Left renal pelvis (tissue), 4 donors: ENCODE data around the gene RNF112. TPM values are rescaled to one million over a fixed set of nuclear protein-coding genes. Genes with fewer than 3 reads are reported as not detected.
"Not testable (repeated sequence)": the region's sequence is repeated elsewhere in the genome, so short reads cannot be mapped to it uniquely, and the experiment has no call there.

ENCODE experiments used
- DNase-seq, 4 donors: peaks; one replicate each; pipeline ENCODE4 v3.0.0-alpha.2; 2013; ENCODE audit warnings: low read depth in 4 of 4, low spot score in 3 of 4
- polyA plus RNA-seq, 4 donors: library from polyadenylated mRNA; unstranded; fragments of 120-200 nt; gene quantifications; one replicate each; pipeline ENCODE4 v1.2.1, GENCODE V29; 2013; ENCODE audit not compliant: insufficient read length in 4 of 4

RNF112 gene
- polyA plus RNA-seq, 4 donors, result 0.68 to 1.4 (median 0.76) TPM

GRCh38 chr17:19412510-19412909, 1.5 kb downstream of the RNF112 start:
- DNase-seq, result no peak

- no peak for DNase-seq
Observed at GRCh38 chr17:19412984-19413383, 2.0 kb downstream of the RNF112 start.

GRCh38 chr17:19413761-19414160, 2.7 kb downstream of the RNF112 start:
- no peak for DNase-seq

- no peak for DNase-seq
Observed at GRCh38 chr17:19414396-19415280, 3.6 kb downstream of the RNF112 start.

GRCh38 chr17:19415311-19415710, 4.3 kb downstream of the RNF112 start:
- no peak for DNase-seq

GRCh38 chr17:19415806-19416775, 5.1 kb downstream of the RNF112 start:
- no peak for DNase-seq

- no peak for DNase-seq
Observed at GRCh38 chr17:19417611-19418010, 6.6 kb downstream of the RNF112 start.

- DNase-seq, result no peak
Observed at GRCh38 chr17:19418251-19418992, 7.4 kb downstream of the RNF112 start.

GRCh38 chr17:19421219-19421618, 10.2 kb downstream of the RNF112 start:
- no peak for DNase-seq

- no peak for DNase-seq
Observed at GRCh38 chr17:19421926-19422325, 10.9 kb downstream of the RNF112 start.

- DNase-seq, result no peak
Observed at GRCh38 chr17:19424934-19425868, 14.2 kb downstream of the RNF112 start.

GRCh38 chr17:19426631-19427030, 15.6 kb downstream of the RNF112 start:
- no peak for DNase-seq

GRCh38 chr17:19431691-19432090, 20.7 kb downstream of the RNF112 start:
- no peak for DNase-seq

- DNase-seq, result no peak
Observed at GRCh38 chr17:19433255-19433654, 22.2 kb downstream of the RNF112 start.

GRCh38 chr17:19433727-19434340, 22.8 kb downstream of the RNF112 start:
- DNase-seq, result no peak

GRCh38 chr17:19440421-19440820, 29.4 kb downstream of the RNF112 start:
- DNase-seq, result no peak

- not testable (repeated sequence) for DNase-seq
Observed at GRCh38 chr17:19441288-19441687, 30.3 kb downstream of the RNF112 start.

GRCh38 chr17:19442731-19443130, 31.7 kb downstream of the RNF112 start:
- DNase-seq, result no peak

GRCh38 chr17:19443148-19443547, 32.1 kb downstream of the RNF112 start:
- no peak for DNase-seq
